Measurements from ENCODE around the gene SPDEF. TPM values are rescaled to one million over a fixed set of nuclear protein-coding genes. Genes with fewer than 3 reads are reported as not detected.

SPDEF gene
- total RNA-seq, 1 experiment from 2014 or later, result not detected

DNA sequence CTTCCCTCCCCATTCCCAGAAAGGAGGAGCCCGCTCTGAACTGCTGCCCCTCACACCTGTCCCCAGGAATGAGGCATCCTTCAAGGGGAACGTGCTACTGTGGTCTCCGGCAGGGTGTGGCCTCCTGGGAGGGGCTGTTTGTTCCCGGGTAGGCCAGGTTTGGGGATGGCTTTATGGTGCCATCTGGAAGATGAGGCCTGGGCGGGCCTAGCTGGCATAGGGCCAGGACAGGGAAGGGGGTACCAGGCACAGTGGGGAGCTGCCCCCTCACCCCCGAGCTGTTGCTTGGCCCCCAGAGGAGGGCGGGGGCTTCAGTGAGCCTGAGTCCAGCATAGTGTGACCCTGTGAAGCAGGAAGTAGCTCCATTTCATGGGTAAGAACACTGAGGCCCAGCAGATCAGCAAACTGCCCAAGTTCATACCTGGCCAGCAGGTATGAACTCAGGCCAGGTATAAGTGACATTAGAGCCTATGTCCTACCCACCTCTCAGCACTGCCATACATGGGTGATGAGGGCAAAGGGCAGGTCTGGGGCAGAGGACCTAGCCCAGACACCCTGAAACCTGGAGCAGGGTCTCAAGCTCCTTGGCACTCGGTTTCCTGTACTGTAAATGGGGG, 17.5 kb upstream of the SPDEF start:
- TF ChIP-seq, protein P1, sequence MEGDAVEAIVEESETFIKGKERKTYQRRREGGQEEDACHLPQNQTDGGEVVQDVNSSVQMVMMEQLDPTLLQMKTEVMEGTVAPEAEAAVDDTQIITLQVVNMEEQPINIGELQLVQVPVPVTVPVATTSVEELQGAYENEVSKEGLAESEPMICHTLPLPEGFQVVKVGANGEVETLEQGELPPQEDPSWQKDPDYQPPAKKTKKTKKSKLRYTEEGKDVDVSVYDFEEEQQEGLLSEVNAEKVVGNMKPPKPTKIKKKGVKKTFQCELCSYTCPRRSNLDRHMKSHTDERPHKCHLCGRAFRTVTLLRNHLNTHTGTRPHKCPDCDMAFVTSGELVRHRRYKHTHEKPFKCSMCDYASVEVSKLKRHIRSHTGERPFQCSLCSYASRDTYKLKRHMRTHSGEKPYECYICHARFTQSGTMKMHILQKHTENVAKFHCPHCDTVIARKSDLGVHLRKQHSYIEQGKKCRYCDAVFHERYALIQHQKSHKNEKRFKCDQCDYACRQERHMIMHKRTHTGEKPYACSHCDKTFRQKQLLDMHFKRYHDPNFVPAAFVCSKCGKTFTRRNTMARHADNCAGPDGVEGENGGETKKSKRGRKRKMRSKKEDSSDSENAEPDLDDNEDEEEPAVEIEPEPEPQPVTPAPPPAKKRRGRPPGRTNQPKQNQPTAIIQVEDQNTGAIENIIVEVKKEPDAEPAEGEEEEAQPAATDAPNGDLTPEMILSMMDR (IDR thresholded peaks at IDR 0.05; ENCODE audit: unreplicated experiment), result no peak
- peaks cover 11% of the 10 kb centered on the region for H3K36me3 Mint-ChIP-seq (ENCODE audit: insufficient read depth, unreplicated experiment)
- no peak overlapping the region for H3K4me3 Mint-ChIP-seq (ENCODE audit: unreplicated experiment)
- POLR2A ChIA-PET, result interaction anchor here (1.2 kb wide), 1 partner anchor 36 kb away, joined by 3 read pairs; no protein-coding TSS in a partner anchor
- H3K4me1 Mint-ChIP-seq (ENCODE audit: insufficient read depth, unreplicated experiment), result no peaks in the 10 kb centered on the region
- no peaks in the 10 kb centered on the region for H3K9me3 Mint-ChIP-seq (ENCODE audit: unreplicated experiment)
- H3K27ac Mint-ChIP-seq (ENCODE audit: low read depth, unreplicated experiment), result no peak overlapping the region
- DNase-seq (ENCODE audit: unreplicated experiment), result no peak
- intact Hi-C loops (cut with micrococcal nuclease), result no loop called here
- H3K27me3 Mint-ChIP-seq (ENCODE audit: insufficient read depth, unreplicated experiment), result no peaks in the 10 kb centered on the region
- BruUV-seq (replicated peaks), result no TSS peak
- CTCF ChIA-PET, result no interaction called here

DNA sequence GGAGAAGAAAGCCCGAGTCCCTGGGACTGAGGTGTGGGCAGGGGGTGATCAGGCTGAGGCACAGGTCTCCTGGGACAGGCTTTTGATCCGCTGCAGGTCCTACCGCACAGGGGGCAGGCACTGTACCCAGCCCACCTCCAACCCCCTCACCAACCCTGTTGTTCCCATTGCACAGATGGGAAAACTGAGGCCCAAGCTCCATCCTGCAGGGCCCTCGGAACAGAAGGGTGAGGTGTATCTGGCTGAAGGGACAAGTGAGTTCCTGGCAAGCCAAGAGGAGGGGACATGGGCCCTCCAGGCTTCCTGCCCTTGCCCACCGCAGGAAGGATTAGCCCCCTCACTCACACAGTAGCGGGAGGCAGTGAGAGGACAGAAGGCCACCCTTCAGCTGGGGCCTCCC, 16.5 kb upstream of the SPDEF start:
- ChIA-PET POLR2A (interaction anchor here (0.8 kb wide), 1 partner anchor 177 kb away, joined by 3 read pairs; no protein-coding TSS in a partner anchor), CTCF (no interaction called here)
- no peak for DNase-seq (ENCODE audit: unreplicated experiment)
- peaks cover 5% of the 10 kb centered on the region for H3K4me1 Mint-ChIP-seq (ENCODE audit: insufficient read depth, unreplicated experiment)
- no peak overlapping the region for H3K4me3 Mint-ChIP-seq (ENCODE audit: unreplicated experiment)
- H3K27ac Mint-ChIP-seq (ENCODE audit: low read depth, unreplicated experiment), result no peak overlapping the region
- peaks cover 11% of the 10 kb centered on the region for H3K36me3 Mint-ChIP-seq (ENCODE audit: insufficient read depth, unreplicated experiment)
- H3K9me3 Mint-ChIP-seq (ENCODE audit: unreplicated experiment), result no peaks in the 10 kb centered on the region
- intact Hi-C loops (cut with micrococcal nuclease), result no loop called here
- no peaks in the 10 kb centered on the region for H3K27me3 Mint-ChIP-seq (ENCODE audit: insufficient read depth, unreplicated experiment)
- BruUV-seq (replicated peaks), result no TSS peak
- TF ChIP-seq, protein P1 (IDR thresholded peaks at IDR 0.05; ENCODE audit: unreplicated experiment), result no peak

DNA sequence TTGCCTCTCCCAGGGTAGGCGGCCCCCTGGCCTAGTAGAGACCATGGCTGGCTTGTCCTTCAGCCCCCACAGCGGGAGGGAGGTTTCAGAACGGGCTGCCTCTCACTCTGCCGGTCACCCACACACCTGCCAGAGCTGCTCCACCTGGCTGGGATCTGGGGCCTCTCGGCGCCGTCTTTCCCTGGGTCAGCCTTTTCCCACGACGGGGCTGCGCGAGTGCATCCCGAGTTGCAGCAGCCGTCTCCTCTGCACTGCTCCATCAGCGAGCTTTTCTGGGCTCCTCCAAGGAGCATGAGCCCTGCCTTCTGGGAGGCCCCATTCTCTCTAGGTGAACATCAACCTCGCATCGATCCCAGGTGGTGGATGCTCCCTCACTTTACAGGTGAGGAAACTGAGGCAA, 15.9 kb upstream of the SPDEF start:
- H3K9me3 Mint-ChIP-seq (ENCODE audit: unreplicated experiment), result no peaks in the 10 kb centered on the region
- TF ChIP-seq, protein P1 (IDR thresholded peaks at IDR 0.05; ENCODE audit: unreplicated experiment), result no peak
- H3K27ac Mint-ChIP-seq (ENCODE audit: low read depth, unreplicated experiment), result no peak overlapping the region
- no TSS peak for BruUV-seq (replicated peaks)
- CTCF ChIA-PET, result no interaction called here
- no peaks in the 10 kb centered on the region for H3K27me3 Mint-ChIP-seq (ENCODE audit: insufficient read depth, unreplicated experiment)
- H3K4me3 Mint-ChIP-seq (ENCODE audit: unreplicated experiment), result no peak overlapping the region
- H3K36me3 Mint-ChIP-seq (ENCODE audit: insufficient read depth, unreplicated experiment), result peaks cover 11% of the 10 kb centered on the region
- no peak for DNase-seq (ENCODE audit: unreplicated experiment)
- intact Hi-C loops (cut with micrococcal nuclease), result no loop called here
- peaks cover 5% of the 10 kb centered on the region for H3K4me1 Mint-ChIP-seq (ENCODE audit: insufficient read depth, unreplicated experiment)
- POLR2A ChIA-PET, result no interaction called here

DNA sequence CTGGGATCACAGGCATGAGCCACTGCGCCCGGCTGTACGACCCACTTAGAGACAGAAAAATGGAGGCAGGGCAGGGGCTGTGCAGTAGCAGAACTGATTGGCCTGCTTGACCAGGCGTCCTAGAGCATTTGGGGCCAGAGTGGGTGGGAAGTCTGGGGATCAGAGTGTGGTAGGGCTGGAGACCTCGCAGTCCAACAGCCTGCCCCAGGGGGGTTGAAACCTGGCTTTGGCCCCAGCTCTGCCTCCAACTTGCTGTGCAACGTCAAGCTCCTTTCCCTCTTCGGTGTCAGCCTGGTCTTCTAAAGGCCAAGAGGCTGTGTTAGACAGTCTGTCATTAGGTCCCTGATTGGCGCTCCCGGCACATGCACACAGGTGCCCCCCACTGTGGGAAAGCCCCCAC, 15.3 kb upstream of the SPDEF start:
- H3K36me3 Mint-ChIP-seq (ENCODE audit: insufficient read depth, unreplicated experiment), result peaks cover 11% of the 10 kb centered on the region
- H3K4me1 Mint-ChIP-seq (ENCODE audit: insufficient read depth, unreplicated experiment), result peaks cover 5% of the 10 kb centered on the region
- DNase-seq (ENCODE audit: unreplicated experiment), result no peak
- ChIA-PET POLR2A (no interaction called here), CTCF (interaction anchor here (0.7 kb wide), 1 partner anchor 15 kb away, joined by 3 read pairs; no protein-coding TSS in a partner anchor)
- H3K4me3 Mint-ChIP-seq (ENCODE audit: unreplicated experiment), result no peak overlapping the region
- no peaks in the 10 kb centered on the region for H3K9me3 Mint-ChIP-seq (ENCODE audit: unreplicated experiment)
- TF ChIP-seq, protein P1 (IDR thresholded peaks at IDR 0.05; ENCODE audit: unreplicated experiment), result no peak
- H3K27me3 Mint-ChIP-seq (ENCODE audit: insufficient read depth, unreplicated experiment), result no peaks in the 10 kb centered on the region
- no peak overlapping the region for H3K27ac Mint-ChIP-seq (ENCODE audit: low read depth, unreplicated experiment)
- no TSS peak for BruUV-seq (replicated peaks)
- intact Hi-C loops (cut with micrococcal nuclease), result no loop called here

Measured in MCF 10A (cell line).